Upper lobe of left lung (tissue), 6 donors: ENCODE results near the gene KLHL26. TPM values are rescaled to one million over a fixed set of nuclear protein-coding genes. Genes with fewer than 3 reads are reported as not detected.

Source experiments
- ATAC-seq, 2 donors: fragments of 200-7000 bp; cut with Tn5 transposase; one replicate each; pipeline ENCODE4 v1.9.1; 2022; ENCODE audit warnings: mild to moderate bottlenecking in 2 of 2, moderate library complexity in 2 of 2; ENCODE audit not compliant: low FRiP score in 2 of 2
- DNase-seq, 2 donors: peaks; one replicate each; pipeline ENCODE4 v3.0.0-alpha.2; 2019 to 2020
- H3K27ac ChIP-seq, 4 donors: fragments of 200-600 bp; sonication (generic); one replicate each; pipeline ENCODE4 v1.5.1; 2016 to 2019
- H3K27me3 ChIP-seq, 4 donors: fragments of 200-600 bp; sonication (generic); one replicate each; pipeline ENCODE4 v1.5.1; 2017 to 2019
- H3K36me3 ChIP-seq, 4 donors: fragments of 200-600 bp; sonication (generic); one replicate each; pipeline ENCODE4 v1.5.1; 2016 to 2019
- H3K4me1 ChIP-seq, 4 donors: fragments of 200-600 bp; sonication (generic); one replicate each; pipeline ENCODE4 v1.5.1; 2018 to 2019
- H3K4me3 ChIP-seq, 4 donors: fragments of 200-600 bp; sonication (generic); one replicate each; pipeline ENCODE4 v1.5.1; 2017 to 2019; ENCODE audit warnings: mild to moderate bottlenecking in 2 of 4, moderate library complexity in 1 of 4
- H3K9me3 ChIP-seq, 4 donors: fragments of 200-600 bp; sonication (generic); one replicate each; pipeline ENCODE4 v1.5.1; 2018 to 2019
- EP300 ChIP-seq, 4 donors: sonication (generic); formaldehyde crosslinking; IDR thresholded peaks; one replicate each; pipeline ENCODE4 v1.5.1; 2017; ENCODE audit warnings: antibody characterized with exemption in 4 of 4, control low read depth in 2 of 4
- POLR2A ChIP-seq, 4 donors: fragments of 450-650 bp; IDR thresholded peaks; one replicate each; pipeline ENCODE4 v1.5.1; 2016 to 2017; ENCODE audit warnings: antibody characterized with exemption in 4 of 4, mild to moderate bottlenecking in 2 of 4
- POLR2AphosphoS5 ChIP-seq, 2 donors: sonication (generic); formaldehyde crosslinking; IDR thresholded peaks; one replicate each; pipeline ENCODE4 v1.5.1; 2017; ENCODE audit warnings: antibody characterized with exemption in 2 of 2
- WGBS, 2 donors: methylation state at CpG; one replicate each; pipeline ENCODE4 v1.1.5; 2017 to 2018; 5-methylcytosine and 5-hydroxymethylcytosine counted together
- total RNA-seq, 6 donors: library from RNA; depleted of rRNA in 4 of 6; stranded (reverse); fragments of >200 nt in 4 of 6; gene quantifications; one replicate each; pipeline versions ENCODE4 v1.1.0 to v1.2.1, GENCODE V29; 2016 to 2021
- TF ChIP-seq, protein P1 (sequence below), 6 experiments: fragments of 450-650 bp in 4 of 6; fragments of 200-600 bp in 2 of 6; sonication (generic) in 2 of 6; IDR thresholded peaks; one replicate each; pipeline ENCODE4 v1.5.1; 2016 to 2019; ENCODE audit warnings: antibody characterized with exemption in 6 of 6
- donor health status: DM: no; HTN: no; CAD: no; lungs with moderate emphysema.
- donor health status: DM: no; HTN: yes; CAD: no; lungs with severe emphysema.

Gene KLHL26
- total RNA-seq, 6 donors from 2014 or later, result 8.1 to 16.1 (median 12.1) TPM

DNA sequence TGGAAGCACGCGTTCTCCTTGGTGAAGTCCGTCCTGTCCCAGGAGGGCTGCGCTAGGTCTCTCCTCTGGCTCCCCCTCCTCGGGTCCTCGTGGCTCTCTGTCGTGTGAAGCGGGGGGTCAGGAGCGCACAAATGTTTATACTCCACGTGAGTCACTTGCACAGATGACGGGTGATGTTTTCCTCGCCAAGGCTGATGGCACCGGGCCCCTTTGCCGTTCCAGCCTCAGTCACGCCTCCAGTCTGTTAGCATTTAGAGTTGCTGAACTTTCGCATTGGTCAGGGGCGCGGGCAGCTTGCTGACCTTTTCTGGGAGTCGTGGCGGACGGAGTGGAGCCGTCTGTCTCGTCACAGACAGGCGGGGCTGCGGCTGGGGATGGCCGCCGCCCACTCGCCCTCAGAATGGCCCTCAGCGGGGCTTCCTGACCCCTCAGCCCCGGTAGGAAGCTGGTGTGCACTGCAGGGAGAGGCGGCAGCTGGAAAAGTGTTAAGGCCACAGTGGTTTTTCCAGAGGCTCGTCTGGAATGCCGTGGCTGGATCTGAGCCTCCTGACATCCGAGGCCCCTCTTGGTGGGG lies 13.7 kb downstream of the KLHL26 start:
- Histone ChIP-seq H3K36me3 (no peaks in the 10 kb centered on the region), H3K4me3 (peak overlapping the region in 1 of 4 donors; percentile 2), H3K27me3 (no peaks in the 10 kb centered on the region), H3K27ac (peak overlapping the region; percentile 71 to 85 (median 80)), H3K9me3 (no peaks in the 10 kb centered on the region), H3K4me1 (peaks cover 22 to 30% (median 26%) of the 10 kb centered on the region in 4 donors)
- ATAC-seq, result peak; percentile 64 to 82
- peak in 1 of 2 donors; percentile 85 for DNase-seq
- WGBS, 2 donors, result 61 to 75% methylated on average over 18 to 30 of the region's 34 CpGs
- TF ChIP-seq POLR2AphosphoS5 (IDR thresholded peaks at IDR 0.05) (peak; percentile 50 to 73), EP300 (IDR thresholded peaks at IDR 0.05) (peak in 1 of 4 donors; percentile 10), POLR2A (IDR thresholded peaks at IDR 0.05) (no peak)
- TF ChIP-seq, protein P1, sequence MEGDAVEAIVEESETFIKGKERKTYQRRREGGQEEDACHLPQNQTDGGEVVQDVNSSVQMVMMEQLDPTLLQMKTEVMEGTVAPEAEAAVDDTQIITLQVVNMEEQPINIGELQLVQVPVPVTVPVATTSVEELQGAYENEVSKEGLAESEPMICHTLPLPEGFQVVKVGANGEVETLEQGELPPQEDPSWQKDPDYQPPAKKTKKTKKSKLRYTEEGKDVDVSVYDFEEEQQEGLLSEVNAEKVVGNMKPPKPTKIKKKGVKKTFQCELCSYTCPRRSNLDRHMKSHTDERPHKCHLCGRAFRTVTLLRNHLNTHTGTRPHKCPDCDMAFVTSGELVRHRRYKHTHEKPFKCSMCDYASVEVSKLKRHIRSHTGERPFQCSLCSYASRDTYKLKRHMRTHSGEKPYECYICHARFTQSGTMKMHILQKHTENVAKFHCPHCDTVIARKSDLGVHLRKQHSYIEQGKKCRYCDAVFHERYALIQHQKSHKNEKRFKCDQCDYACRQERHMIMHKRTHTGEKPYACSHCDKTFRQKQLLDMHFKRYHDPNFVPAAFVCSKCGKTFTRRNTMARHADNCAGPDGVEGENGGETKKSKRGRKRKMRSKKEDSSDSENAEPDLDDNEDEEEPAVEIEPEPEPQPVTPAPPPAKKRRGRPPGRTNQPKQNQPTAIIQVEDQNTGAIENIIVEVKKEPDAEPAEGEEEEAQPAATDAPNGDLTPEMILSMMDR (IDR thresholded peaks at IDR 0.05), result no peak

- Histone ChIP-seq H3K36me3 (no peaks in the 10 kb centered on the region), H3K9me3 (no peaks in the 10 kb centered on the region), H3K4me1 (peaks cover 22 to 30% (median 26%) of the 10 kb centered on the region in 4 donors), H3K27me3 (no peaks in the 10 kb centered on the region), H3K27ac (peak overlapping the region; percentile 71 to 85 (median 80)), H3K4me3 (no peak overlapping the region)
- WGBS, 2 donors, result 89 to 93% methylated on average over 1 of the region's 1 CpG
- no peak for ATAC-seq
- no peak for TF ChIP-seq POLR2AphosphoS5 (IDR thresholded peaks at IDR 0.05)
- TF ChIP-seq POLR2A (IDR thresholded peaks at IDR 0.05), result no peak
- TF ChIP-seq, protein P1 (IDR thresholded peaks at IDR 0.05), result no peak
- TF ChIP-seq EP300 (IDR thresholded peaks at IDR 0.05), result no peak
- DNase-seq, result no peak
Observed at GRCh38 chr19:18651300-18651699, 14.5 kb downstream of the KLHL26 start.

- peaks cover 22 to 30% (median 24%) of the 10 kb centered on the region in 4 donors for H3K4me1 ChIP-seq
Observed at GRCh38 chr19:18651733-18652132, 14.9 kb downstream of the KLHL26 start.

GRCh38 chr19:18653853-18654252 lies 17.0 kb downstream of the KLHL26 start:
- DNase-seq (no peak), ATAC-seq (no peak)
- no peak for TF ChIP-seq POLR2AphosphoS5 (IDR thresholded peaks at IDR 0.05)
- no peak for TF ChIP-seq POLR2A (IDR thresholded peaks at IDR 0.05)
- no peak for TF ChIP-seq EP300 (IDR thresholded peaks at IDR 0.05)
- TF ChIP-seq, protein P1 (IDR thresholded peaks at IDR 0.05), result no peak
- H3K27ac ChIP-seq, result no peak overlapping the region
- no peaks in the 10 kb centered on the region for H3K36me3 ChIP-seq
- no peaks in the 10 kb centered on the region for H3K9me3 ChIP-seq
- no peaks in the 10 kb centered on the region for H3K27me3 ChIP-seq
- peaks cover 16 to 26% (median 20%) of the 10 kb centered on the region in 4 donors for H3K4me1 ChIP-seq
- 67 to 93% methylated on average over 1 of the region's 1 CpG for WGBS, 2 donors
- no peak overlapping the region for H3K4me3 ChIP-seq

More at GRCh38 chr19:18651733-18652132, 14.9 kb downstream of the KLHL26 start:
- ATAC-seq (no peak), DNase-seq (no peak)
- 83 to 88% methylated on average over 4 to 6 of the region's 6 CpGs for WGBS, 2 donors
- Histone ChIP-seq H3K36me3 (no peaks in the 10 kb centered on the region), H3K9me3 (no peaks in the 10 kb centered on the region), H3K4me3 (no peak overlapping the region), H3K27me3 (no peaks in the 10 kb centered on the region), H3K27ac (peak overlapping the region in 3 of 4 donors; percentile 71 to 85 (median 84))
- TF ChIP-seq, protein P1 (IDR thresholded peaks at IDR 0.05), result no peak
- TF ChIP-seq EP300 (IDR thresholded peaks at IDR 0.05) (no peak), POLR2AphosphoS5 (IDR thresholded peaks at IDR 0.05) (no peak)

GRCh38 chr19:18654469-18654868 lies 17.6 kb downstream of the KLHL26 start:
- Histone ChIP-seq H3K4me3 (no peak overlapping the region), H3K36me3 (no peaks in the 10 kb centered on the region), H3K9me3 (no peaks in the 10 kb centered on the region), H3K27me3 (no peaks in the 10 kb centered on the region), H3K4me1 (peaks cover 10 to 26% (median 15%) of the 10 kb centered on the region in 4 donors), H3K27ac (no peak overlapping the region)
- ATAC-seq (no peak), DNase-seq (no peak)
- no peak for TF ChIP-seq POLR2AphosphoS5 (IDR thresholded peaks at IDR 0.05)
- 97% methylated on average over 7 of the region's 7 CpGs for WGBS, 2 donors
